Measurements from ENCODE around the gene AGBL1.
"Not testable (repeated sequence)": the region's sequence is repeated elsewhere in the genome, so short reads cannot be mapped to it uniquely, and the experiment has no call there.

Gene AGBL1

GRCh38 chr15:86506401-86506800 is 426.7 kb downstream of the AGBL1 start:
- DNase-seq (ENCODE audit: low read depth in 2 of 2): no peak

DNA sequence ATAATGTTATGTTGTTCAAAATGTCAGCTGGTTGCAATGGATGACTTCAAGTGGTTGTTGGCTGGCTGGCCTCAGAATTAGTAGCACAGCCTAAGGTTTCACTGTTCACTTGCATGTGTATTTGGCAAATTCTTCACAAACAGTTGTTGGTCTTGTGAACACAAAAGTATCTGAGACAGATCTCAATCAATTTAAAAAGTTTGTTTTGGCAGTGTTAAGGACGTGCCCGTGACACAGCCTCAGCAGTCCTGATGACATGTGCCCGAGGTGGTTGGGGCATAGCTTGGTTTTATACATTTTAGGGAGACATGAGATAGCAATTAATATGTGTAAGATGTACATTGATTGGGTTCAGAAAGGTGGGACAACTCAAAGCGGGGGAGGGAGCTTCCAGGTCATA is 436.0 kb downstream of the AGBL1 start:
- DNase-seq (ENCODE audit: low read depth in 2 of 2): no peak

GRCh38 chr15:86522721-86523120 is 443.1 kb downstream of the AGBL1 start:
- DNase-seq (ENCODE audit: low read depth in 2 of 2): no peak

DNA sequence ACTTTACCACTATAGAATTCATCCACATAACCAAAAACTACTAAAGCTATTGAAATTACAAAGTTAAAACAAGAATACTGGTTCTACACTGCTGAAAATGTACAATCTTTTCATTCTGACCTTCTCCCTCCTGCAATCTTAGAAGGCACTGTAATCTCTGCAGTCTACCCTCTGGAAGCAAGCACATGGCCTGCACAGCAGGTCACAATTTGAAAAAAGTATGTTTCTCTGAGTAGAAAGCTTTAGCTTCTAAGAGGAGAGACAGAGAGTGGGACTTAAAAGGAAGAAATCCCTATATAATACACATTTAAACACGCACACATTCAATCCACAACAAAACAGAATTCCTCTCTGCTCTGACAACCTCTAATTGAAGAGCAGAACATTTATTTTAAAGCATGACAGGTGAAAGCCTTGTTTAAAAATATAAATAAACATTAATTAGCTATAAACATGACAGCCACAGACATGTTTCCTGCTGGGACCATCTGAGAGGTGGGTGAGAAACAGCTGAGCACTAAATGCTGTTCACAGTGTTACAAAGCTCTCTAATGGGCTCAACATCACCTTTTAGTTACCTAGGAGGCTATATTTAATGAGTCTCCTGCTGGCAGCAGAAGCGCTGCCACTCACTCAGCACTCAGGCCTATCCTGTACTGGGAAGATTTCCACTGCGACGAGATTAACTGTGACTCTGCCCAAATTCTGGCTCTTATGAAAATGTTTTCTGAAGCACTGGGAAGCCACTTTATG is 447.4 kb downstream of the AGBL1 start:
- no peak for DNase-seq (ENCODE audit: low read depth in 2 of 2)

DNA sequence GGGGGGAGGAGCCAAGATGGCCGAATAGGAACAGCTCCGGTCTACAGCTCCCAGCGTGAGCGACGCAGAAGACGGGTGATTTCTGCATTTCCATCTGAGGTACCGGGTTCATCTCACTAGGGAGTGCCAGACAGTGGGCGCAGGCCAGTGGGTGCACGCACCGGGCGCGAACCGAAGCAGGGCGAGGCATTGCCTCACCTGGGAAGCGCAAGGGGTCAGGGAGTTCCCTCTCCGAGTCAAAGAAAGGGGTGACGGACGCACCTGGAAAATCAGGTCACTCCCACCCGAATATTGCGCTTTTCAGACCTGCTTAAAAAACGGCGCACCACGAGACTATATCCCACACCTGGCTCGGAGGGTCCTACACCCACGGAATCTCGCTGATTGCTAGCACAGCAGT is 448.4 kb downstream of the AGBL1 start:
- DNase-seq (ENCODE audit: low read depth in 2 of 2): not testable (repeated sequence)

- DNase-seq (ENCODE audit: low read depth in 2 of 2): no peak
Measured at GRCh38 chr15:86538141-86538540, 458.5 kb downstream of the AGBL1 start.

GRCh38 chr15:86540840-86541467 is 461.3 kb downstream of the AGBL1 start:
- no peak for DNase-seq (ENCODE audit: low read depth in 2 of 2)

- DNase-seq (ENCODE audit: low read depth in 2 of 2): no peak
Measured at GRCh38 chr15:86541540-86541939, 461.9 kb downstream of the AGBL1 start.

- no peak for DNase-seq (ENCODE audit: low read depth in 2 of 2)
Measured at GRCh38 chr15:86550075-86550474, 470.4 kb downstream of the AGBL1 start.

GRCh38 chr15:86553108-86553507 is 473.4 kb downstream of the AGBL1 start:
- DNase-seq (ENCODE audit: low read depth in 2 of 2): no peak

- DNase-seq (ENCODE audit: low read depth in 2 of 2): no peak
Measured at GRCh38 chr15:86555098-86555497, 475.4 kb downstream of the AGBL1 start.

- no peak for DNase-seq (ENCODE audit: low read depth in 2 of 2)
Measured at GRCh38 chr15:86555939-86556338, 476.3 kb downstream of the AGBL1 start.

GRCh38 chr15:86556396-86557017 is 476.8 kb downstream of the AGBL1 start:
- DNase-seq (ENCODE audit: low read depth in 2 of 2): no peak

- DNase-seq (ENCODE audit: low read depth in 2 of 2): no peak
Measured at GRCh38 chr15:86557018-86557550, 477.4 kb downstream of the AGBL1 start.

DNA sequence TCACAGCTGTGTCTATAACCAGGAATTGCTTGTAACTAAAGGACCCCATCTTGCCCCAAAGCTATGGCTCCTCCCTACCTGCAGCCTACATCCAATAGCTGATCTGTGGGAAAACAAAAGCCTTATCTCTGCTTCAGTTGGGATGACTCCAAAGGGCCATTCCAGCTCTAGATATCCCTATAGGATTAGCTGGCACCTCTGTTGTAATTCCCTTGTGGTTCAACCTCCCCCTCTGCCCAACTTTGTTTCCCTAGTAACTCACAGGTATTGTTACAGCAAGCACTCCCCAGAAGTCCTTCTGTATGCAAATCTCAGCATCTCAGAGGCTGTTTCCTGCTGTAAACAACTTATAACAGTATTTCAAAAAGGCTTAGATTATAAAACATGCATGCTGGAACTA is 478.6 kb downstream of the AGBL1 start:
- DNase-seq (ENCODE audit: low read depth in 2 of 2): no peak

DNA sequence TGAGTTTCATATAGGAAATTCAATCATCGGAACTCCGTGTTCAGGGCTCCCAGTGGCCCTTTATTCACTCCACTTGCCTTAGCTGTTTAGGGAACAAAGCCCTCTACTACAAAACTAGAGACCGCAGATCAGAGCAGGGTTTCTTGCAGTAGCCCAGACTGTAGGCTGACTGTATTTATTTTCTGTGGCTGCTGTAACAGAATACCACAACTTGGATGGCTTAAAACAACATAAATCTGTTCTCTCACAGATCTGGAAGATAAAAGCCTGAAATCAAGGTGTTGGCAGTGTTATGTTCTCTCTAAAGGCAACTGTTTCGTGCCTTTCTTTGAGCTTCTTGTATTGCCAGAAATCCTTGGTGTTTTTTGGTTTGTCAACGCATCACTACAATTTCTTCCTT is 479.0 kb downstream of the AGBL1 start:
- no peak for DNase-seq (ENCODE audit: low read depth in 2 of 2)

DNA sequence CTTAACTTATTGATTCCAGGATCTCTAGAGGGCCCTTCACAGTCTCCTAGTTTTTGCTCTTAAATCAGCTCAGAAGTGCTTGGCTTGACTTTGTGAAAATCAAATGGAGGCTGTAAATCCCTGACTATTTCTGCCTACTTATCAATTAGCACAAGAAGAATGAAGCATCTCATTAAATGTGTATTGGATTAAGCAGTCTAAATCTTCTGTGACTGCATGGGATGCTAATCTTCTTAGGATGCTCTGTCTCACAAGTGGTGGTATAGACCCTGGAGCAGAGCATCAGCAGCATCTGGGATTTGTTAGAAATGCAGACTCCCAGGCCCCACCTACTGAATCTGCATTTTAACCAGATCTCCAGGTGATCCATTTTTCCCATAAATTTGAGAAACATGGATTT is 488.7 kb downstream of the AGBL1 start:
- DNase-seq (ENCODE audit: low read depth in 2 of 2): no peak

DNA sequence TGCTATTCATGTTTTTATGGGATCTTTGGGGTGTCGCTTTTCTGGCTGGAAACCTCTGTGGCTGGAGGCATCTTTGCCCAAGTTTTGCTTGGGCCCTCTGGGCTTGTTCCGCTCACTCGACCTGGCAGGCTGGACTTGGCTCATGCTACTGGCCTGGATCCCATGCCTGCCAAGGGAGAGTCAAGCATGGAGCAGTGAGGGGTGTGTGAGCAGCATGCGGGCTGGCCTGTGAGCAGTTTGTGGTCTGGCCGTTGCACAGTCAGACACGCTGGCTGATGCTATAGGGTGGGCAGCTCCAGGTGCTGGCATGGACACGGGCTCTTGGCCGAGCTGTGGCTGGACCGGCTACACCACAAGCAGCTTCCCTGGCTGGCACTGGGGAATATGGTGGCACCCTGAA is 491.1 kb downstream of the AGBL1 start:
- no peak for DNase-seq (ENCODE audit: low read depth in 2 of 2)

GRCh38 chr15:86571873-86572272 is 492.2 kb downstream of the AGBL1 start:
- DNase-seq (ENCODE audit: low read depth in 2 of 2): no peak

DNA sequence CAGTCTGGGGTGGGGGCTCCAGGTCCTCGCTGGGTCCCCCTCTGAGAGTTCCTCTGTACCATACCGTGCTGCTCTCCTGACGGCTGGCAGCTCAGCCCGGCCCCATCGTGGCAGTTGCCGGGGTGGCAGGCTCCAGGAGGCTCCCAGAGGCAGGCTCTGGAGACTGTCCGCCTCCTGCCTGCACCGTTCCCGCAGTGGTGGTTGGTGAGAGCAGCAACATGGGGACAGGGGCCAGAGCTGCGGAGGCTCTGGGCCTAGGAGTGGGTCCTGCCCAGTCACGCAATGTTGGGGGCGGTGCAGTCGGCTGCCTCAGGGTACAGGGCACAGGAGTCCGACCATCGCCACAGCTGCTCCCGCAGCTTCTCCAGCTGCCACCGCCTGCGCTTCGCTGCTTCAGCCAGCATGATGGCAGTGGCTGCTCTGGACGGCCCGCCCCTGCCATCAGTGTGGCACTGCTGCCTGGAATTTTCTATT is 492.7 kb downstream of the AGBL1 start:
- no peak for DNase-seq (ENCODE audit: low read depth in 2 of 2)

DNA sequence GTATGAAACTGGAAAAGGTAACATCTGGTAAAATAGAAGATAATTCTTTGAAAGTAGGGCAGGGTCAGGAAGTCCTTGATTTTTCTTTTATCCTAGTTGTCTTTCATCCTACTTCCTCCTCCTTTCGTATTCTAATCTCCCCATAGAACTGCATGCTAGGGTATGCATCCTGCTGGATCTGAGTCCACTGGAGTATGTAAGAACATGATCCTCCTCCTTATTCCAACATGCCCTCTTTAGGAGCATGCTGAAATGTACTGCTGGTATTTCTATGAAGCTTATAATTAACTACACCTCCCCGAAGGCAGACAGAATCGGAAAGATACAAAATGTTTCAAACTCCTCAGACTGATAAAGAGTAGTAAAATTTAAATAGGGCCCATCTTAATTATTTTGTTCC is 493.8 kb downstream of the AGBL1 start:
- DNase-seq (ENCODE audit: low read depth in 2 of 2): no peak

GRCh38 chr15:86588413-86588812 is 508.7 kb downstream of the AGBL1 start:
- no peak for DNase-seq (ENCODE audit: low read depth in 2 of 2)

DNA sequence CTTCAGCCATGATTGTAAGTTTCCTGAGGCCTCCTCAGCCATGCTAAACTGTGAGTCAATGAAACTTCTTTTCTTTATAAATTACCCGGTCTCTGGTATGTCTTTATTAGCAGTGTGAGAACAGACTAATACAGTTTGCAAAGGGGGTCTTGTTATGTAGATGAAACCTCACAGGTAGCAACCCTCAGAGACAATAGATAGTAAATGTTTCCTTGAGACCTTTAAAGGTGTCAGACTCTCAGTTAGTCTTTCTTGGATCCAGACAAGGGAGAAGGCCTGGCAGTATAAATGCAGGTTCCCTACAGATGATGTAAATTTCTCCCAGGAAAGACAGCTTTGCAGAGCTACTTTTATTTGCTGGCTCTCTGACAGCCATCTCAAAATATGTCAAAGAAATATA is 510.8 kb downstream of the AGBL1 start:
- DNase-seq (ENCODE audit: low read depth in 2 of 2): no peak
